Stimulated activated CD4-positive, alpha-beta T cell treated with anti-CD3 and anti-CD28 coated beads, Interleukin-2, amount 100 ng/mL, for 48 hours (primary cell): ENCODE measurements around the gene TTC9B.

Experiments used
- DNase-seq, 2 donors: peaks; one replicate each; pipeline ENCODE4 v3.0.0-alpha.2; 2020

TTC9B gene

GRCh38 chr19:40217934-40218890 is at the start of gene TTC9B:
TTC9B (minus strand) TSS chr19:40218384; CDS start chr19:40218381, 3 bp downstream.
- DNase-seq, result peak; percentile 45 to 55

DNA sequence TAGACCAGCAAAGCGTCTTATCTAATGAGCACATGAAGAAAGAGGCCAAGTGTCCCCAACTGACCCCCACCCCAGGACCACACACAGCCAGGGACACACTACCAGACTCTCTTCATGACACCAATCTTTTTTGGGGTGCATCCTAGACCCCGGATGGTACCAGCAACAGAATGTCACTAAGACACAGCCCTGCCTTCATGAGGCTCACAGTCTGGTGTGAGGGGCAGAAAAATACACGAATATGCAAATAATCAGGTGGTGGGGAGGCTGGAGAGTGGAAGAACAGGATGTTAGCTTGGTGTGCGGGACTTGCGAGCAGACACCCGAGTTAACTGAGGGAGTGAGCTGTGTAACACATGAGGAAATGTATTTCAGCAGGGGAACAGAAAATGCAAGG is 49.4 kb upstream of the TTC9B start:
- DNase-seq, result no peak

- no peak for DNase-seq
Measured at GRCh38 chr19:40266912-40267600, 48.9 kb upstream of the TTC9B start.

GRCh38 chr19:40266119-40266518 is 47.9 kb upstream of the TTC9B start:
- no peak for DNase-seq

GRCh38 chr19:40265763-40266099 is 47.5 kb upstream of the TTC9B start:
- no peak for DNase-seq

GRCh38 chr19:40265055-40265762 is 47.0 kb upstream of the TTC9B start:
- DNase-seq, result no peak

DNA sequence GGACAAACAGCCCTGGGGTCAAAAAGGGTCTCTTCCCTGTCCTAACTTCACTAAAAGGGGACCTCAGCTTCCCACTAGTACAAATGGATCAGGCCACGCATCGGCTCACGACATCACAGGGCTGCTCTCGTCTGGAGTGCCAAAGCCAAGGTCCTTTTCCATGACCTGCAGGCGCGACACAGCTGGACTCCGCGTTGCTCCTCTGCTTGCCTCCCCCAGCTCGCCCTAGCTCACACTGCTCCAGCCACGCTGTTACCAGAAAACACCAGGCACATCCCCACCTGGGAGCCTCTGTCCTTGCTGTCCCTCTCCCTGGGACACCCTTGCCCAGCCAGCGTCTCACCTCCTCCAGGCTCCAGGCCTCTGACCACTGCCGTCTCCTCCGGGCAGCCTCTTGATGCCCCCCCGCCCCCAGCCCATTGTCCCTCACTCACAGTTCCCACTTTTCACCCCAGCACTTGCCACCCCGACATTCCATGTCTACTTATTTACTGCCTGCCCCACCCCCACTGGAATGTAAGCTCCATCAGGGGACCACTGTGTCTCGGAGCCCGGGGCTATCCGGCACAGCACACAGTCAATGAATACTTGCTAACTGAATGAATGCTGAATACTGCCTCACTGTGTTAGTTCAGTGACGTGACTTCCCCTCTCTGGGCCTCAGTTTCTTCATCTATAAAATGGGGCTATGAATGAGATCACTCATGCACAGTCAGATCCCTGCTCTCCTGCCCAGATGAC is 46.3 kb upstream of the TTC9B start:
- DNase-seq, result no peak

GRCh38 chr19:40263440-40264313 is 45.5 kb upstream of the TTC9B start:
- DNase-seq, result no peak

DNA sequence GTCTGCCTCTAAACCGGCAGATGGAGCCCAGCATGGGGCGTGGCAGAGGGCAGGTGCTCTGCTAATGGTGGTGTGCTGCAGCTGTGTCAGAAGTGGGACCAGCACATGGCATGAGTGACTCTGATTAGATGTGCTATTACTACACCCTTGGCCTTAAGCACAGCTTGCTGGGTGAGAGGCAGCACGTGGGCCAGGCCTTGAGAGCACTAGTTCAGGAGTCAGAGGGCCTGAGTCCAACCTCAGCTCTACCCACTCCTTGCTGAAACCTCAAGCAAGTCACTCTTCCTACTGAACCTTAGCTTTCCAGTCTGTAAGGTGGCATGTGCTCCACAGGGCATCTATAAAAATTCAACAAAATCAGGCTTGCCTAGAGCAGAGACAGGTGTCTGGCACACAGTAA is 44.2 kb upstream of the TTC9B start:
- no peak for DNase-seq

GRCh38 chr19:40261631-40262030 is 43.4 kb upstream of the TTC9B start:
- no peak for DNase-seq

DNA sequence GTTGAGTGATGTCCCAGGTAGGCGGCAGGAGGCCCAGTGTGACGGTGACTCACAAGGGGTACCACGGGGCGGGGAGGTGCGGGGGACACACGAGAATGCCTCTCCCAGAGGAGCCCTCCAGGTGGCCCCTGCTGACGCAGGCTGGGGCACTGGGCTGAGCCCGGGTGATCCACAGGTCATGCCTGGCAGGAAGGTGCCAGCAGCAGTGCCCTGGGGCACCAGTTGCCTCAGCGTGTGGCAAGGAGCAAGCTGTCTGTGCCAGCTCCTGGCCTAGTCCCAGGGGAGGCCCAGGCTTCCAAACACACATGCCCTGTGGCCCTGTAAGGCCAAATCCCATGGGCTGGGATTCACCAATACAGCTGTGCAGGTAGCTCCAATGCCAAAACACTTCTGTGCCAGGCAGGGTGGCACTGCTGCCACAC is 38.9 kb upstream of the TTC9B start:
- DNase-seq, result no peak

DNA sequence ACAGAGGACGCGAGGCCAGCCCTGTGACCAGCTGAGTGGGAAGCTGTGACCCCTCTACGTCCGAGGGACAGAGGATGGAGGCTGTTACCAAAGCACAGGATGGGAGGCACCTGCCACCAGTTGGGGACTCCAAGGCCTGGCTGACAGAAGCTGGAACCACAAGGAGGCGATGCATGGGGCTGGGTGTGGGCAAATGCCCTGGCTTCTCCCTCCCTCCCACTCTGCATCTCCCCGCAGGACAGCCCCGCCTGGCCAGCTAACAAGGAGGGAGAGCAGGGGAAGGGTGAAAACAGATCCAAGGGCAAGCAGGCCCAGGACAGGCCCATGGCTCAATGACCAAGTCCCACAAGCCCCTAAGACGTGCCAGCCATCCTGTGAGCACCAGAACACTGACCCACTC is 38.3 kb upstream of the TTC9B start:
- no peak for DNase-seq

DNA sequence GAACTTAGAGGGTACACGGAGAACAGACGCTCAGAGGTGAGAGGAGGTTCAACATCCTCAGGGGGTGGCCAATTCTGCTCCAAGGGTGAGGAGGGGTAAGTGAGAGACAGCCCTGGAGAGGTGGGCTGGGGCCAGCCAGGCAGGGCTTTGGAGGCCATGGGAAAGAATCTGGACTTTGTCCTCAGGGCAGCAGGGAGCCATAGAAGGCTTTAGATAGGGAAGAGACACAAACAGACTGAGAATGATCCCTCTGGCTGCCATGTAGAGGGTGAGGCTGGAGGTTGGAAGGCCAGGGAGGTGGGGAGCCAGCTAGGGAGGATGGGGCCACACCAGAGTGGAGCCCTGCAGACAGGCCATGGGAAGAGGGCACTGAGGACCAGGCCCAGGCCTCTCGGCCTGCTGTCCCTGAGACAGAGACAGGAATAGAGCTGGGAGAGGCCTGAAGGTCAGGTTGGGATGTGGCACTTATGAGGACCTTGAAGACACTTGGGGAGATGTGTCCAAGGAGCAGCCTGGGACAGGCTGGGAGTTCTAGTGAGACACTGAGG is 37.5 kb upstream of the TTC9B start:
- no peak for DNase-seq

DNA sequence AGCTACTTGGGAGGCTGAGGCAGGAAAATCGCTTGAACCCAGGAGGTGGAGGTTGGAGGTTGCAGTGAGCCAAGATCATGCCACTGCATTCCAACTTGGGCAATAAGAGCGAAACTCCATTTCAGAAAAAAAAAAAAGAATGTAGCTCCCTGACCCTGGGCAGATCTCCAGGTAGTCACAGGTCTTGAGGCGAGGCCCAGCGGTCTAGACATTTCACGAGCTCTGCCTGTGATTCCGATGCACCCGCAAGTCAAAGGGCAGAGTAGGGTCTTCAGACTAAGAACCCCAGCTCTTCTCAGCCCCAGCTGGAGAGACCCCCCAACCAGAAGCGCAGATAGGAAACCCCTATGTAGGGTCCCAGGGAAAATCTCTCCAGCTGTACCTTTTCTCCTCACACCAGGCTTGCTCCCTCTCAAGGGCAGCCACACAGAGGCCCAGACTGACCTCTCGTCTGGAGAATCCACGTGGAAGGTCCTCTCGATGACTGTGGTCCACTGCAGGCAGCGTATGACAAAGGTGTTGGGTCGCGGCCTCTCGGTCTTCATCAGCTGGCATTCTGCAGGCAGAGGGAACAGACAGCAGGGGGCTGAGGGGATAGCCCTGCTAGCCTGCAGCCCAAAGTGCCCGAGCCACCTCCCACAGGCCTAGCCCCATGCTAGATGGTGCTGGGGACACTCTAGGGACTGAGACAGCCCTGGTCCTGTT is 36.7 kb upstream of the TTC9B start:
- DNase-seq, result no peak

DNA sequence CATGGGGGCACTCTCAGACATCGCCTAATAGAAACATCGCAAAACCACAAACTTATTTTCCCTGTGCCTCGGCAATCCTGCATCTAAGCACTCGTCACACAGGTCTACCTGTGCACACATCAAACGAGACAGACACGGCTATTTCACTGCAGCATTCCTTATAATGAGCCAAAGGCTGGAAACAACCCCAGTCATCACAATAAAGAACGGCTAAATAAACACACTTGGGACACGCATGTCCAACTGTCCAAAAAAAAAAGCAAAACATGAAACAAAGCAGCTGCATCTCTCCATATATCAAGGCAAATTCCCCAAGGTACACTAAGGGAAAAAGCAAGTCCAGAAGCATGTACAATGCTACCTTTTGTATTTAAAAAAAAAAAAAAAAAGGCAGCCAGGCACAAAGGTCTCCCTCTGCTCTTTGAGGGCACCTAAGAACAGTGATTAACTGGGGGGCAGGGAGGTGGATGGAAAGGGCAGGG is 35.5 kb upstream of the TTC9B start:
- DNase-seq, result no peak

DNA sequence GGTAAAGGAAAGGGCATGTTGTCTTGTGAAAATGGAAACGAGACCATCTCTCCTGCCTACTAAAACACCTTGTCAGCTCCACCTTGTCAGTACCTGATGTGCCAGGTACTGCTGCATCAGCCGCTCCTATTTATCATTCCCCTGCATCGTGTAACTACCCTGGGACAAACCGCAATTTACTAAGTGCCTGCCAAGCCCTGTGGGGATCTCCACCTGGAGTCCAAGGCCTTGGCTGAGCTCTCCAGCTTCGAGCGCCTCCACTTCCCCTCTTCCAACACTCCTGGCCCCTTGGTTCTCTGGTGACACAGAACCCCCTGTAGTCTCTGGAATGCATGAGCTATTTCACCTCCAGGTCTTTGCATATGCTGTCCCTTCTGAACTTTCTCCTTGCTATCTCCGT is 34.2 kb upstream of the TTC9B start:
- DNase-seq, result no peak

DNA sequence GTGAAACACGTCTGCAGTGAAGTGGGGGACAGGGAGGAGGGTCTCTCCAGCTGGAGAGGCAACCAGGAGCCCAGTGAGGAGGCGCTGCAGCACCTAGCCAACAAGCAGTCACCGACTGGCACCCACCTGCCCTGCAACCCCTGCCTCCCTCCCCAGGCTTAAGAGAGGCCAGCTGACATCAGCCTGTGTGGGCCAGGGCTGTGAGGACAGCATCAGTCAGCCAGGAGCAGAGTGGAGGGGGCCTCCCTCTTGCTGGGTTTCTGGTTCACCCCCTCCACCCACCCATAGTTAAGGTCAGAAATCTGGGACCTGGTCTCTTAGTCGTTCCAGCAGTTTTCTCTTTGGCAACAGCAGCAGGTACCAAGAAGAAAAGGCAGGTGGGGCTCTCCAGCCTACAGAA is 33.8 kb upstream of the TTC9B start:
- DNase-seq, result no peak

- no peak for DNase-seq
Measured at GRCh38 chr19:40251244-40251643, 33.1 kb upstream of the TTC9B start.

- DNase-seq, result no peak
Measured at GRCh38 chr19:40249781-40250180, 31.6 kb upstream of the TTC9B start.

- DNase-seq, result no peak
Measured at GRCh38 chr19:40249201-40249600, 31.0 kb upstream of the TTC9B start.
